ENCODE measurements around the gene PI4K2A.

DNA sequence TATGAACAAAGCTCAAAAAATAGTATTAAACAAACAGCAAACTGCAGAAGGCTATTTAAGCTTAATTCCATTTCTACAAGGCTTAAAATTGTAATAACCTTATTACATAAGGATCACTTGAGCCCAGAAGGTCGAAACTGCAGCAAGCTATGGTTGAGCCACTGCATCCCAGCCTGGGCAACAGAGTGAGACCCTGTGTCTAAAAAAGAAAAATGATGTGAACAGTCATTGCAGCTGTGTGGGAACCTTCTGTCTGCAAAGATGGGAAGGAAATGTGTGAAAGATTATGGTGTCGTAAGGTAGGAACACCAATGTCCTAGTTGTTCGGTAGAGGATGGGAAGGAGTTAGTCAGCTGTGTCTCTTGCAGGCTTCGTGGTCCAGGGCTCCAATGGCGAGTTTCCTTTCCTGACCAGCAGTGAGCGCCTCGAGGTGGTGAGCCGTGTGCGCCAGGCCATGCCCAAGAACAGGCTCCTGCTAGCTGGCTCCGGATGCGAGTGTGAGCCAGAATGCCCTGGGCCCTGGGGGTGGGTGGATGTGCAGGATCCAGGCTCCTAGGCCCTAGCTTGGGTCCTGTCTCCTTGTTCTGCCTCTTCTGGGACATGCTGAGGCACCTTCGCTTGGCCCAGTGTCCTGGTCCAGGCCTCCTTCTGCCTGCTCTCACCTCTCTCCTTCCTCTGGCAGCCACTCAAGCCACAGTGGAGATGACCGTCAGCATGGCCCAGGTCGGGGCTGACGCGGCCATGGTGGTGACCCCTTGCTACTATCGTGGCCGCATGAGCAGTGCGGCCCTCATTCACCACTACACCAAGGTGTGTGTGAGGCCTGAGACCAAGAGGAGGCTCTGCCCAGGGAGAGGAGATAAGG, 41.8 kb upstream of the PI4K2A start:
- no peak for TF ChIP-seq CTCF (IDR thresholded peaks at IDR 0.05)
- TF ChIP-seq POLR2A (IDR thresholded peaks at IDR 0.05): no peak
- no peak for TF ChIP-seq EP300 (IDR thresholded peaks at IDR 0.05)
- TF ChIP-seq POLR2AphosphoS5 (IDR thresholded peaks at IDR 0.05): no peak

Measured in stomach (tissue), 4 donors.